HG03575 (cell line): ENCODE measurements around the gene TMED8.
A peak's percentile ranks its signal among the peaks of the same experiment; 100 is the strongest.
"Not testable (repeated sequence)": the region's sequence is repeated elsewhere in the genome, so short reads cannot be mapped to it uniquely, and the experiment has no call there.

Experiments used
- ATAC-seq: cut with Tn5 transposase; IDR thresholded peaks from one replicate; pipeline ENCODE4 v1.9.1; 2021; ENCODE audit not compliant: unreplicated experiment, insufficient number of reproducible peaks, low FRiP score; ENCODE audit errors: extremely low read depth

Gene TMED8

DNA sequence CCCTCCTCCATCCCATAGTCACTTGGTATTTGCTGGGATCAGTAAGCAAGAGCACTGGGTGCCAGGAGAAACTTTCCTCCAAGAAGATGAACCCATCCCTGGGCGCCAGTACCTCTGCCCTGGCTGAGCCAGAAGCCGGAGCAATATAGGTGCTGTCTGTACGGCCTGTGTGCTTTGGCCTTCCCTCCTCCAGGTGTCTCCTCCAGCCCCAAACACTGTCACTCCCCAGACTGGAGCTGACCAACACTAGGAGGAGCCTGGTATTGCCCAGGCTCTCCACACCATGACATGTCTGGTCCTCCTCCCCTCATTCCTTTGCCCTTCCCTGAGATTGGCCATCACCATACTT, 51.2 kb downstream of the TMED8 start:
- no peak for ATAC-seq

DNA sequence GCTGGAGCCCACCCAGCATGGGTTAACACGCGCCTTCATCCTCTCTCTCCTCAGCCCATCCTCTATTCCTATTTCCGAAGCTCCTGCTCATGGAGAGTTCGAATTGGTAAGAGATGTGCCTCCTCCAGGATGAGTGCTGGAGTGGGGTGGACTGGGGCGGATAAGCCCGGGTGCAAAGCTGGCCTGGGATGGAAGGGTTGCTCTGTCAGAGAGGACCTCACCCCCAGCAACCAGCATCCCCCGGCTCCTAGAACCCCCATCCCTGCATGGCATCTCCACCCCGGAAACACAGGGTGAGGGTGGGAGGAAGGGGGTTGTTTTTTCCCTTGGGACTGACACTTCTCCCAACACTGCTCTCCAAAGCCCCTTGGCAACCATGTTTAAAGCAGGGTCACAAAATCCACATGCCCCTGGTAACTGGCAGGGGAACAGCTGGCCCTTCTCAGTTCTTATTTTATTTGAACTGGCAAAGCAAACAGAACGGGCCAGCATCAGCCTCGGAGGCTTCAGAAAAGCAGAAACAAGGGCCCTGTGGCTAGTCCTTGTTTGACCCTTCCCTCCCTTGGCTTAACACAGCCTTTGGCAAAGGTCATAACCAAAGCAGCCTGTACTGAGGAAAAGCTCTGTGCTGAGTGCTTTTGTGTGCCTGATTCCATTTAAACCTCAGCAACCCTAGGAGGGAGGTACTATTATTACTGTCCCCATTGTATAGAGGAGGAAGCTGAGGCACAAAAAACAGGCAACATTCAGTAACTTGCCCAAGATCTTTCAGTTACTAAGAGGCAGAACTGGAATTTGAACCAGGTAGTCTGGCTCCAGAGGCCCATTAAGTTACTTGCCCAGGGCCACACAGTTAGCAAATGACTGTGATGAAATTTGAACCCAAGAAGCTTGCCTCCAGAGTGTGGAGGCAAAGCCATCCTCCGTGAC, 51.8 kb downstream of the TMED8 start:
- ATAC-seq = no peak

DNA sequence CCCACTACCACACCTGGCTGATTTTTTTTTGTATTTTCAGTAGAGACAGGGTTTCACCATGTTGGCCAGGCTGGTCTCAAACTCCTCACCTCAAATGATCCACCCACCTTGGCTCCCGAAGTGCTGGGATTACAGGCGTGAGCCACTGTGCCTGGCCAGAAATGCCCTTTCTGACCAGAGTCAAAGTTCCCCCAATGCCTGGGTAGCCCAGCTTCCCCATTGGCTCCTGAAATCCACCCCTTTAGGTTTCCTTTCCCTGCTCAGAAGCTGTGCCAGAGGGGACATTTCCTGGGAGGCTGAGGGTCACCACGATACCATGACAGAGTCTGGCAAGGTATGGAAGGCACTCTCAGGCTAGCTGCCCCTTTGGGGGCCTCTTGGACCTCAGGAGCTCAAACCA, 52.6 kb downstream of the TMED8 start:
- no peak for ATAC-seq

DNA sequence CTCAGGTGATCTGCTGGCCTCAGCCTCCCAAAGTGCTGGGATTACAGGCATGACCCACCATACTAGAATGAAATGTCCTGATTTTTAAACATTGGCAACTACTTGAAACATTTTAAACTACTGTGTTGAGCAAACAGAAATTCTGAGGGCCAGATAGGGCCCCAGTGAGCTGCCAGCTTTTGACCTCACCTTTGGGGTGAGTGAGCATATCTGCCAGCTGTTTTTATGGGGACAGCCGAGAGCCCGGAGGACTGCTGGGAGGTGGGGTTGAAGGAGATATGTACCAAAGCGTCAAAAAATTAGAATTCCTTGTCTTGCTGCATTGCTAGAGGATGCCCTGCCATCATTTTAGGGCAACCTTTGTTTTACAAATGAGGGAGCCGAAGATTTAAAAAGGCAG, 53.3 kb downstream of the TMED8 start:
- no peak for ATAC-seq

DNA sequence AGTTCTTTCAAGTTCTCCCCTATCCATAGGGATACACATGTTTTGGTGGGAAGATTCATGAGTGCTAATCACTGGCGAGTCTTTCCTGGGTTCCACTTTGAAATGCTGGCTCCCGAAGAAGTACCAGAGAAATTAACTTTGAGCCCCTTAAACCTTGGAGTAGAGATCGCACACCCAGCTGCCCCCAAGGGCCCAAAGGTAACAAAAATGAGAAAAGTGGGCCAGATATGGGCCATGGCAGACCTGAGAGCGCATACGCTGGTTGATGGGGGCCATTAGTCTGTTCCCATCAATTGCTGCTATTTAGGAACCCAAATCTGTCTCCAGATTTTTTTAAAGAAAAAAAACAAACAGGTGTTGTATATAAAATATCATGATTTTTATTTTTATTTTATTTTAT, 53.9 kb downstream of the TMED8 start:
- ATAC-seq = no peak

DNA sequence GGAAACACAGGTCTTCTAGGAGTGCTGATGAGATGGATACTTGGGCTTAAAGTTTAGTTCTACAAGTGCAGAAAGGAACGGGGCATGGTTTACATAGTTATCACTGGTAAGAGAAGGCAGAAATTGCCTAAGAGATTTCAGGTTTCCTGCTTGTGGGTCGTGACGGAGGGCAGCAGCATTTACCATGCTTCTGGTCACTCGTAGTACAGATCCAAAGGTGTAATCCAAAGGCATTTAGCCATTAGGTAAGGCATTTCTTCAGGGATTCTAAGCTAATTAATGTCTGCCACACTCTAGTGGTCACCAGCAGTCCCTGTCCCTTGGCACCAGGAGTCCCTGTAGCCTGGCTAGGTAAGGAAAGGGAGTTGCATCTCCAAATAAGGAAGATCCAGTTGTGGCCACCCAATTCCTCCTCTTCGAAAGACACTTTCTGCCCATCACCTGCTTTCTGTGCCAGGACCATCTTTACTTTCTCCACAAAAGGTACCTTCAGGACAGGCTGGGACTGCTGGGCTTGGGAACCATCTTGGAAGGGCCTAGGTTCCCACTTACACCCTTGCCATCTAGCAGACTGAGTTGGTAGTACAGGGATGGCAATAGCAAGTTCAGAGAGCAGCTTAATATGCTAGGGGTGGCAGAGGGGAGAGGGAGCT, 54.5 kb downstream of the TMED8 start:
- ATAC-seq = no peak

DNA sequence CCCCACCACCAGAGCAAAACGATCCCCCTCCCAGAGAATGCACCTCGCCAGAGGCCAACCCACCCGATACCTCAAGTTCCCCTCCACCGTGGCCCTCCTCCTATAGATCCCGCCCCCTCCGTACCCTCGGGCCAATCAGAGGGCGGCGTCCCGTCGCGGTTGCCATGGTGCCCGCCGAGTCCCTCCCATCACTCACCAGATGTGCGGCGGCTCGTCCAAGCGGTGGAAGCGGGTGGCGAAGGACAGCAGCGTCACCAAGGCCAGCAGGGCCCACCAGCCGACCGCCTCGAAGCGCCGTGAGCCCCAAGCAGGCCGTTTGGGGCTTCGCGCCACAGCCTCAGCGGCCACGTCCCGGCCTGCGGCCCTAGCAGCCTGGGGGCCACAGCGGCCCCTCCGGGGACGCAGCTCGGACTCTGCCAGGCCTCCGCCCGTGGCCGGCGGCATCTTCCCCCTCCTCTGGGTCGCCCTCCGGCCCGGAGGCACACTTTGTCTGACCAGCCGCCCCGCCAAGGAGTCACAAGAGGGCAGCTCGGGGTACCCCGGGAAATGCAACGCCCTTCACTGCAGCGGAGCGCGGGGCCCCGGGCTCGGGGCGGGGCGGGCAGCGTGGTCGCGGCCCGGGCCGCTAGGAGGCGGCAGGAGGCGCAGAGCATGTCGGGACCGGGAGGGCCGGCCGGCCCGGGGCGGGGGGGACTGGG, 56.5 kb downstream of the TMED8 start, which contains the start of gene POMT2:
TSS of gene POMT2 (minus strand) at position 646 of the 698 bp plus-strand sequence. CDS start at position 444, 202 bp downstream.
- ATAC-seq = peak; percentile 50

DNA sequence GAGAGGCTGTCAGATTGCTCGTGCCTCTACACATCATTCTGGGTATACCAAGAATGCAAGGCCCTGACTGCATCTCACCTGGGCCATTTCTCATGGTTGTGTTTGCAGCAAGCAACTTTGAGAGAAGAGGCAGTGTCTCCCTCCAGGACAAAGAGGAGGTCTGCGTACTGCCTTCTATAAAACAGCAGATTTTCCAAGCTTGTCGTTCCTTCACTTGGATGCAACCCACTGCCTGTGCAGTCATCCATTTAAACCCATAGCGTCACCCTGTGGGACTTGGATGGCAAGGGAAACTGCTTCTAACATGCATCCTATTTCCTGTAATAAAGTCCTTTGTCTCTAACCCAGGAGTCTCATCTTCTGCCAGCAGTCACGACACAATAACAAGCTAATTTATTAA, 57.5 kb downstream of the TMED8 start:
- ATAC-seq = no peak

DNA sequence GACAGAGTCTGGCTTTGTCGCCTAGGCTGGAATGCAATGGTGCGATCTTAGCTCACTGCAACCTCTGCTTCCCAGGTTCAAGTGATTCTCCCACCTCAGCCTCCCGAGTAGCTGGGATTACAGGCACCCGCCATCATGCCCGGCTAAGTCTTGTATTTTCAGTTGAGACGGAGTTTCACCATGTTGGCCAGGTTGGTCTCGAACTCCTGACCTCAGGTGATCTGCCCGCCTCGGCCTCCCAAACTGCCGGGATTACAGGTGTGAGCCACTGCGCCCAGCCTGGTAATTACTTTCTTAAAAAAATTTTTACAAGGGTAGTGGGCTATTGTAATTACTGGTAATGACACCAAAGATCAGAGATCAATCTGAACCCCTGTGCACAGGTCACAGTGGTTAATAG, 58.1 kb downstream of the TMED8 start:
- not testable (repeated sequence) for ATAC-seq

DNA sequence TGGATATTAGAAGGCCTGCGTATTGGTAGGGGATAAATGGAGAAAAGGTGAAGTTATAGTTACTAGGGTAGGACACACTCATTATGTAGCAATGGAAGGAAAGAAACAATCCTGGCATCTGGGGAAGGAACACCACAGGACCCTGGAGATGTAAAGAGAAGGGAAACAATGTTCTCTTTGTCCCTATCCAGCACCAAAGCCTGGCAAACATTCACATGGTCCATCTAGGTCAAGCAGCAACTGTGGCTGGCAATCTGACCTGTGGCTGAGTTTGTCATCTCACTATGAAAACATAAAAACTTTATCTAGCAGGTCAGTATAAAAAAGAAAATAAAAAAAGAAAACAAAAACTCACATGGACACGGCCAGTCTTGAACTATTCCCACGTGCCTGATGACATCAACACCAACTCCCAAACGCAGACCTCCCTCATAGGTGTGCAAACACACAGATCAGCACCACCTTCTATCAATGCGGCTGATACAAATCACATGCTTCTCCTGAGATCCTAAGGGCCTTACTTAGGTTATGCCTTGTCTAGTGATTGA, 58.8 kb downstream of the TMED8 start:
- ATAC-seq = no peak

DNA sequence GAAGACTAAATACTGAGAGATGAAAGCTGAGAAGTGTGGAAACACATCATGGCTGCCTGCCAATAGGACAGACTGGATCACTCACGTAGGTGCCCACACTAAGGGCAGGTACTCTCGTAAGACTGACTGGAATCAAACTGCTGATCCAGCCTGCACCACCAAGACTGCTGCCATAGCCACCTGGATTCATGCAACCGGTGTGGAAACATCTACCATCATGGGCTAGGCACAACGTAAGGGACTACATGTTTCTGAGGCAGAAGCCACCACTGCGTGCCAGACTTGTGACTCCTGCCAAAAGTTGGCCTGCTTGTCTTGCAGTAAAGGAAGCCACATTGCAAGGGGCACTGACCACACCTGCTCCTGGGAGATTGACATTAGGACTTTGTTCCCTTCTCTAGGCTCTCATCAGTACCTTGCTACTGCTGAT, 60.0 kb downstream of the TMED8 start:
- ATAC-seq = no peak

DNA sequence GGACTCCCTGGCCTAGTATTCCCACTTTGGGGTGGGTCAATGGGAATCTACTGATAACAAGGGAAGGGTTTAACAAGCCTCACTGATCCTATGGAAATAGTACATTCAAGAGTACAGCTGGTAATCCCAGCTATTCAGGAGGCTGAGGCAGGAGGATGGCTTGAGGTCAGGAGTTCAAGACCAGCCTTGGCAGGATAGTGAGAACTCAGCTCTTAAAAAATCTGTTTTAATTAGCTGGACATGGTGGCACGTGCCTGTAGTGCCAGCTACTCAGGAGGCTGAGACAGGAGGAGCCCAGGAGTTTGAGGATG, 60.7 kb downstream of the TMED8 start:
- ATAC-seq = no peak

DNA sequence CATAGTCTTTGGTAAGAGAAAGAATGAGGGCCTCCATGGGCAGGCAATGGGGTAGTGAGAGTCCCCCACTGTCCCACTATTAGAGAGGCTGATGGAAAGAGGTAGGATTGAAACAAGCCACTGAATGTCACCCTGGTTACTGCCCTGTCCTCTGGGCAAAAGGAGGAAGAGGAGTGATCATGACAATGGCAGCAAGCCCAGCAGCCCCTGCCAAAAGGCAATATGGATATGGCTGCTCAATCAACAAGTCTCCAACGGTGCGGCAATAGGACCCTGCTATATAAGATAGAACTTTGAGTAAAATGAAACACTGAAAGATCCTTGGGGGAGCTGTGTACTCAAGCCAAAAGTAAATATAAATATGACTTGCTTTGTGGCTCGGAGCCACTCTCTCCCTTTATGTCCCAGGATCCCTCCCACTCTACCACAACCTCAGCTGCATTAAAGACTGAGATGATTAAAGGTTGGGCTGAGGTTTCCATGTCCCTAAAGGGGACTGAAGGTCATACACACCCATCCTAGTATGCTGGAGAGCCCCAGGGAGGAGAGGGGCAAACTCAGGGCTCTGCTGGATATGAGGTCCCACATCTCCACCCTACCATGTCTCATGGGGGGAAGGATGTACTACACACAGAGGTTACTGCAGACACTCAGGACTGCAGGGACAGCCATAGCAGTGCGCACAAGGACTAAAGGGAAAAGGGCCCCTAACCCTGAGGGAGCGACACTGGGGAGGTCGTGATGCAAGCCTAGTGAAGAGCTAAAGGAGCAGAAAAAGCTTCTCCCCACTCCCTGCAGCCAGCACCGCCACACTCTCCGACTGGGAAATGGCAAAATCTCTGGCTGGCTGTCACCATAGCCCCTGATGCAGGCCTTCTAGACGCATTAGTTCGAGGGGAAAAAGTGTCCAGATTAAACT, 62.1 kb downstream of the TMED8 start:
- ATAC-seq = no peak

DNA sequence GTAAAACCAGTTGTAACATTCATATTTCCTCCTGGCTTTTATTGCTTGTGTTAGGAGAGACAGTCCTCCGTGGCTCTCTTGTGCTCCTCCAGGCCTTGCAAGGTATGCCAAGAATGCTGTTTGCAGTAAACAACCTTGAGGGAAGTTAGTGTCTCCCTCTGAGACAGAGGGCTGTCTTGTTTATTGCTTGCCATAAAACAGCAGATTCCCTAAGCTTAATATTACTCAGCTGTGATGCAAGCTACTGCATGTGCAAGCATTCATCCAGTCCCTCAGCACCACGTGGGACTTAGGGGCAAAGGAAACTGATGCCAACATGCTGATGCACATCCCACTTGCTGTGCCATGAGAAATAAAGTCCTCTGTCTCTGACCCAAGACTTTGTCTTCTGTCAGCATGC, 62.9 kb downstream of the TMED8 start:
- ATAC-seq = no peak

DNA sequence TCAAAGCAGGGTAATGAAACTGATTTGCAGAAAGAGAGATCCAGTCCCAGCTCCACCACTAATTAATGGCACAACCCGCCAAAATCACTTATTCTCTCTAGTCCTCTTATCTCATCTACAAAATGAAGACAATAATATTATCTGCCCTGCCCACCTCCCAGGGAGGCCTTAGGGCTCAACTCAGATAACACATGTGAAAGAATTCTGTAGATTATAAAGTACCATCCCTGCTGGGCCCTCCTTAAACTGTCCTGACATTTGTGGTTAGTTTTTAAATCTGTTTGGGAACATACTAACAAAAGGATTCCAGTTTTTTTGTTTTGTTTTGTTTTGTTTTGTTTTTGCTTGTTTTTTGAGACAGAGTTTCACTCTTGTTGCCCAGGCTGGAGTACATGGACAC, 63.5 kb downstream of the TMED8 start:
- no peak for ATAC-seq

DNA sequence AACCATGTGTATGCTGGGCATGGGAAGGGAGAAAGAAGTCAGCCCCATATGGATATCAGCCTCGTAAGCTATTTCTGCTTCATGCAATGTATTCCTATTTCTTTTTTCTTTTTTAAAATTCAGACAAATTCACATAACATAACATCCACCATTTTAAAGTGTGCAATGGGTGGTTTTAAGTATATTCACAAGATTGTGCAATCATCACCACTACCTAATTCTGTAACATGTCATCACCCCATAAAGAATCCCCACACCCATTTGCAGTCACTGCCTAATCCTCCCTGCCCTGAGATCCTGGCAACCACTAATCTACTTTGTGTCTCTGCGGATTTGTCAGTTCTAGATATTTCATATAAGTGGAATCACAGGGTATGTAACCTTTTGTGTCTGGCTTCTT, 65.7 kb downstream of the TMED8 start:
- no peak for ATAC-seq

DNA sequence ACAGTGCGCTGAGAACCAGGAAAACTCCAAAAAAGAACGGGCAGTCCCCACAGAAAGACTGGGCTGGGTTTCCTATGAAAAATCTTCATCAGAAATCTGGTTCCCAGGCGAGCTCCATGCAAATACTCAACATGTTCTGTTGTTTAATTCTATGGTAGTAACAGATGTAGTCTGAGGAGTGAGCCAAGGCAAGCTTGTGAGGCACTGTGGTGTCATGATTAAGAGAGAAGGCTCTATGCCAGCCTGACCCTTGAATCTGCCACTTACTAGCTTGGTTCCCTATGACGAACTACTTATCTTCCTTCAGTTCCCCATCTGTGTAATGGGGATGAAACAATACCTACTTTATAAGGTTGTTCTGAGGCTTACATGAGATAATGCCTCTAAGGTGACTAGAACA, 66.9 kb downstream of the TMED8 start:
- ATAC-seq = no peak

DNA sequence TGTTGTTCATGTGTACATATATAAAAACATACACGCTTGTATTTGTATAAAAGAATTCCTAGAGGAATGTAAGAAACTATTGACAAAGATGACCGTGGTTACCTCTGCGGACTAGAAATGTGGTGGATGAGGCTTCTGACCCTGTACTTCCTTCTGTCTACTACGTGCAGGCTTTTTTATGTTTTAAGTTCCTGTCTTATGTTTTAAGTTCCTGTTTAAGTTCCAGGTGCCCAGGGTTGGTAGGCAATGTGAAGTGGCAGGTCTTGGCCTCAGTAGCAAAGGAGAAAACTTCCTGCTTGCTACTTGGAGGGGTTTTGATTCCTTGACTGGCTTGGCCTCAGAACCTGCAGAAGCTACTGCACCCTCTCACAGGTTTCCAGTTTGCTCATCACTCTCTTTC, 67.8 kb downstream of the TMED8 start:
- no peak for ATAC-seq
